Panc1 (cell line): ENCODE results near the gene BRSK1. TPM values are rescaled to one million over a fixed set of nuclear protein-coding genes. Genes with fewer than 3 reads are reported as not detected.

Experiments
- ATAC-seq: fragments of 200-7000 bp; cut with Tn5 transposase; 2 replicates; pipeline ENCODE4 v1.9.1; 2020; ENCODE audit warnings: mild to moderate bottlenecking, moderate library complexity
- BruUV-seq: library from RNA; stranded (reverse); fragments of 400-500 nt; replicated peaks from 2 replicates; lab custom pipeline; 2021; lab: Mats Ljungman, UMichigan
- CTCF ChIA-PET: fragments of 300-600 bp; sonication (Branson Sonifier 250); formaldehyde crosslinking; loops from one replicate; lab custom pipeline; 2022; ENCODE audit warnings: antibody characterized with exemption; lab: Charles Lee
- POLR2A ChIA-PET: fragments of 300-600 bp; sonication (Branson Sonifier 250); formaldehyde crosslinking; loops from one replicate; lab custom pipeline; 2022; ENCODE audit warnings: antibody characterized with exemption; lab: Charles Lee
- DNase-seq: peaks from one replicate; pipeline ENCODE4 v3.0.0-alpha.2; 2010; ENCODE audit warnings: low read depth, low spot score
- H3K27ac ChIP-seq: 2 replicates; pipeline ENCODE4 v1.5.1; 2011; ENCODE audit warnings: mild to moderate bottlenecking, low read length, inconsistent platforms
- H3K27me3 ChIP-seq: fragments of 200-500 bp; sonication (Bioruptor generic); 2 replicates; pipeline ENCODE4 v1.6.0; 2014; ENCODE audit warnings: low read length, inconsistent platforms; ENCODE audit not compliant: control insufficient read depth, insufficient read depth
- H3K36me3 ChIP-seq: fragments of 200-500 bp; sonication (Bioruptor generic); 2 replicates; pipeline ENCODE4 v1.5.1; 2014; ENCODE audit warnings: inconsistent platforms, mild to moderate bottlenecking, low read length, moderate library complexity; ENCODE audit not compliant: control insufficient read depth, insufficient read depth
- H3K4me1 ChIP-seq: 2 replicates; pipeline ENCODE4 v1.5.1; 2011; ENCODE audit warnings: inconsistent platforms, mild to moderate bottlenecking, low read length, moderate library complexity; ENCODE audit not compliant: control insufficient read depth, insufficient read depth
- H3K4me3 ChIP-seq, 2 experiments: 2 replicates each; pipeline ENCODE4 v1.5.1; 2011 to 2012; ENCODE audit warnings: low read depth in 2 of 2, low read length in 2 of 2, mild to moderate bottlenecking in 2 of 2, inconsistent platforms in 1 of 2, moderate library complexity in 1 of 2
- H3K9me3 ChIP-seq: fragments of 200-500 bp; sonication (Bioruptor generic); 2 replicates; pipeline ENCODE4 v1.5.1; 2014; ENCODE audit warnings: low read depth, mild to moderate bottlenecking, inconsistent platforms, low read length, moderate library complexity; ENCODE audit not compliant: control insufficient read depth, insufficient read depth
- CTCF ChIP-seq: fragments of 450-650 bp; IDR thresholded peaks from 2 replicates; pipeline ENCODE4 v1.5.1; 2017; ENCODE audit warnings: mild to moderate bottlenecking
- POLR2AphosphoS5 ChIP-seq: IDR thresholded peaks from 2 replicates; pipeline ENCODE4 v1.6.1; 2012; ENCODE audit warnings: mild to moderate bottlenecking, low read depth, low read length, moderate library complexity
- REST ChIP-seq, 2 experiments: IDR thresholded peaks; 2 replicates each; pipeline ENCODE4 v1.6.1; 2011 to 2012; ENCODE audit warnings: low read depth in 2 of 2, control low read depth in 1 of 2, low read length in 1 of 2, mild to moderate bottlenecking in 1 of 2, moderate library complexity in 1 of 2; ENCODE audit not compliant: insufficient read depth in 1 of 2
- SIN3A ChIP-seq: IDR thresholded peaks from 2 replicates; pipeline ENCODE4 v1.6.1; 2012; ENCODE audit warnings: low read depth, mild to moderate bottlenecking, low read length, moderate library complexity, borderline replicate concordance; ENCODE audit not compliant: insufficient read depth
- TCF7L2 ChIP-seq: IDR thresholded peaks from 2 replicates; pipeline ENCODE4 v1.6.1; 2011; ENCODE audit warnings: mild to moderate bottlenecking, low read depth, low read length, inconsistent platforms
- in situ Hi-C: cut with HindIII; loops from 2 replicates; pipeline ENCODE4 v1.10.0; 2016; ENCODE audit warnings: low sequenced_read_pairs, low pct_unique_long_range_greater_than_20kb
- intact Hi-C: fragments of 100-400 bp; cut with micrococcal nuclease; formaldehyde crosslinking; loops from one replicate; pipeline ENCODE4 v1.10.0; 2022; ENCODE audit not compliant: unreplicated experiment
- total RNA-seq: library from RNA; stranded (reverse); gene quantifications from one replicate; pipeline ENCODE4 v1.2.1, GENCODE V29; 2021; ENCODE audit not compliant: unreplicated experiment

The BRSK1 gene
- total RNA-seq, 1 experiment from 2014 or later = 7.9 TPM

GRCh38 chr19:55264531-55264930 lies 19.3 kb upstream of the BRSK1 start:
- Histone ChIP-seq H3K27me3 (no peaks in the 10 kb centered on the region), H3K27ac (no peak overlapping the region), H3K9me3 (no peaks in the 10 kb centered on the region), H3K4me1 (peaks cover 12% of the 10 kb centered on the region), H3K4me3 (no peak overlapping the region), H3K36me3 (no peaks in the 10 kb centered on the region)
- no TSS peak for BruUV-seq
- no peak for ATAC-seq
- TF ChIP-seq TCF7L2 (no peak), CTCF (no peak), REST (IDR thresholded peaks at IDR 0.05; ENCODE audit: insufficient read depth in 1 of 2, low read depth in 2 of 2, low read length in 1 of 2) (no peak), SIN3A (no peak), POLR2AphosphoS5 (no peak)
- ChIA-PET CTCF (interaction anchor here (0.7 kb wide), 1 partner anchor 122 kb away, joined by 8 read pairs; no protein-coding TSS in a partner anchor), POLR2A (no interaction called here)
- intact Hi-C loops = no loop called here
- no peak for DNase-seq
- in situ Hi-C loops = no loop called here

GRCh38 chr19:55265173-55265572 lies 18.6 kb upstream of the BRSK1 start:
- intact Hi-C loops = no loop called here
- in situ Hi-C loops = no loop called here
- POLR2A ChIA-PET = no interaction called here
- DNase-seq (no peak), ATAC-seq (no peak)
- no TSS peak for BruUV-seq
- H3K36me3 ChIP-seq = no peaks in the 10 kb centered on the region
- no peak overlapping the region for H3K27ac ChIP-seq
- H3K9me3 ChIP-seq = no peaks in the 10 kb centered on the region
- CTCF ChIA-PET = no interaction called here
- peaks cover 5% of the 10 kb centered on the region for H3K4me1 ChIP-seq
- no peak overlapping the region for H3K4me3 ChIP-seq
- no peak for TF ChIP-seq REST (IDR thresholded peaks at IDR 0.05; ENCODE audit: insufficient read depth in 1 of 2, low read depth in 2 of 2, low read length in 1 of 2)
- TF ChIP-seq CTCF = no peak
- no peak for TF ChIP-seq POLR2AphosphoS5
- TF ChIP-seq SIN3A = no peak
- no peak for TF ChIP-seq TCF7L2
- no peaks in the 10 kb centered on the region for H3K27me3 ChIP-seq
